Measurements from ENCODE around the gene TOR2A.
"Not testable (repeated sequence)": the region's sequence is repeated elsewhere in the genome, so short reads cannot be mapped to it uniquely, and the experiment has no call there.

Gene TOR2A

GRCh38 chr9:127762111-127762676 is 27.1 kb upstream of the TOR2A start:
- no peak overlapping the region for H3K27ac ChIP-seq (ENCODE audit: low read depth, low read length)

GRCh38 chr9:127761491-127761956 is 26.4 kb upstream of the TOR2A start:
- Histone ChIP-seq H3K27me3 (ENCODE audit: control insufficient read depth, insufficient read depth, low read length) (no peaks in the 10 kb centered on the region), H3K9ac (ENCODE audit: low read length) (no peak overlapping the region), H3K4me3 (ENCODE audit: low read length) (no peak overlapping the region), H3K36me3 (ENCODE audit: control insufficient read depth, insufficient read depth, low read length) (peaks cover 3% of the 10 kb centered on the region), H3K27ac (ENCODE audit: low read depth, low read length) (no peak overlapping the region), H3K4me1 (ENCODE audit: control insufficient read depth, insufficient read depth, low read length) (no peaks in the 10 kb centered on the region)

More at GRCh38 chr9:127762111-127762676, 27.1 kb upstream of the TOR2A start:
- H3K4me3 ChIP-seq (ENCODE audit: low read length) = no peak overlapping the region
- no peaks in the 10 kb centered on the region for H3K27me3 ChIP-seq (ENCODE audit: control insufficient read depth, insufficient read depth, low read length)
- H3K9ac ChIP-seq (ENCODE audit: low read length) = no peak overlapping the region
- peaks cover 3% of the 10 kb centered on the region for H3K36me3 ChIP-seq (ENCODE audit: control insufficient read depth, insufficient read depth, low read length)
- H3K4me1 ChIP-seq (ENCODE audit: control insufficient read depth, insufficient read depth, low read length) = no peaks in the 10 kb centered on the region

- Histone ChIP-seq H3K4me1 (ENCODE audit: control insufficient read depth, insufficient read depth, low read length) (no peaks in the 10 kb centered on the region), H3K9ac (ENCODE audit: low read length) (no peak overlapping the region), H3K27ac (ENCODE audit: low read depth, low read length) (no peak overlapping the region), H3K36me3 (ENCODE audit: control insufficient read depth, insufficient read depth, low read length) (peaks cover 3% of the 10 kb centered on the region), H3K27me3 (ENCODE audit: control insufficient read depth, insufficient read depth, low read length) (no peaks in the 10 kb centered on the region), H3K4me3 (ENCODE audit: low read length) (no peak overlapping the region)
Observed at GRCh38 chr9:127761061-127761460, 26.0 kb upstream of the TOR2A start.

GRCh38 chr9:127758843-127759242 is 23.7 kb upstream of the TOR2A start:
- Histone ChIP-seq H3K36me3 (ENCODE audit: control insufficient read depth, insufficient read depth, low read length) (peaks cover 3% of the 10 kb centered on the region), H3K27me3 (ENCODE audit: control insufficient read depth, insufficient read depth, low read length) (no peaks in the 10 kb centered on the region), H3K4me3 (ENCODE audit: low read length) (no peak overlapping the region), H3K9ac (ENCODE audit: low read length) (no peak overlapping the region), H3K4me1 (ENCODE audit: control insufficient read depth, insufficient read depth, low read length) (no peaks in the 10 kb centered on the region), H3K27ac (ENCODE audit: low read depth, low read length) (no peak overlapping the region)

- not testable (repeated sequence) for H3K27me3 ChIP-seq (ENCODE audit: control insufficient read depth, insufficient read depth, low read length); H3K36me3 ChIP-seq (ENCODE audit: control insufficient read depth, insufficient read depth, low read length); H3K4me1 ChIP-seq (ENCODE audit: control insufficient read depth, insufficient read depth, low read length); H3K9ac ChIP-seq (ENCODE audit: low read length); H3K27ac ChIP-seq (ENCODE audit: low read depth, low read length); H3K4me3 ChIP-seq (ENCODE audit: low read length)
Observed at GRCh38 chr9:127756776-127757175, 21.7 kb upstream of the TOR2A start.

GRCh38 chr9:127756233-127756632 is 21.1 kb upstream of the TOR2A start:
- Histone ChIP-seq H3K9ac (ENCODE audit: low read length) (no peak overlapping the region), H3K27me3 (ENCODE audit: control insufficient read depth, insufficient read depth, low read length) (no peaks in the 10 kb centered on the region), H3K36me3 (ENCODE audit: control insufficient read depth, insufficient read depth, low read length) (peaks cover 3% of the 10 kb centered on the region), H3K4me1 (ENCODE audit: control insufficient read depth, insufficient read depth, low read length) (no peaks in the 10 kb centered on the region), H3K27ac (ENCODE audit: low read depth, low read length) (no peak overlapping the region), H3K4me3 (ENCODE audit: low read length) (no peak overlapping the region)

- no peaks in the 10 kb centered on the region for H3K27me3 ChIP-seq (ENCODE audit: control insufficient read depth, insufficient read depth, low read length)
- no peak overlapping the region for H3K9ac ChIP-seq (ENCODE audit: low read length)
- no peak overlapping the region for H3K27ac ChIP-seq (ENCODE audit: low read depth, low read length)
- H3K36me3 ChIP-seq (ENCODE audit: control insufficient read depth, insufficient read depth, low read length) = peaks cover 6% of the 10 kb centered on the region
- no peaks in the 10 kb centered on the region for H3K4me1 ChIP-seq (ENCODE audit: control insufficient read depth, insufficient read depth, low read length)
- no peak overlapping the region for H3K4me3 ChIP-seq (ENCODE audit: low read length)
Observed at GRCh38 chr9:127755061-127756060, 20.3 kb upstream of the TOR2A start.

GRCh38 chr9:127754099-127755060 is 19.3 kb upstream of the TOR2A start:
- no peaks in the 10 kb centered on the region for H3K4me1 ChIP-seq (ENCODE audit: control insufficient read depth, insufficient read depth, low read length)
- no peak overlapping the region for H3K4me3 ChIP-seq (ENCODE audit: low read length)
- H3K9ac ChIP-seq (ENCODE audit: low read length) = no peak overlapping the region
- H3K36me3 ChIP-seq (ENCODE audit: control insufficient read depth, insufficient read depth, low read length) = peaks cover 6% of the 10 kb centered on the region
- no peaks in the 10 kb centered on the region for H3K27me3 ChIP-seq (ENCODE audit: control insufficient read depth, insufficient read depth, low read length)
- no peak overlapping the region for H3K27ac ChIP-seq (ENCODE audit: low read depth, low read length)

- H3K27ac ChIP-seq (ENCODE audit: low read depth, low read length) = no peak overlapping the region
- H3K27me3 ChIP-seq (ENCODE audit: control insufficient read depth, insufficient read depth, low read length) = no peaks in the 10 kb centered on the region
- H3K4me3 ChIP-seq (ENCODE audit: low read length) = no peak overlapping the region
- no peaks in the 10 kb centered on the region for H3K4me1 ChIP-seq (ENCODE audit: control insufficient read depth, insufficient read depth, low read length)
- peaks cover 6% of the 10 kb centered on the region for H3K36me3 ChIP-seq (ENCODE audit: control insufficient read depth, insufficient read depth, low read length)
- no peak overlapping the region for H3K9ac ChIP-seq (ENCODE audit: low read length)
Observed at GRCh38 chr9:127753622-127754021, 18.5 kb upstream of the TOR2A start.

- Histone ChIP-seq H3K36me3 (ENCODE audit: control insufficient read depth, insufficient read depth, low read length) (peaks cover 3% of the 10 kb centered on the region), H3K4me1 (ENCODE audit: control insufficient read depth, insufficient read depth, low read length) (no peaks in the 10 kb centered on the region), H3K9ac (ENCODE audit: low read length) (no peak overlapping the region), H3K27ac (ENCODE audit: low read depth, low read length) (no peak overlapping the region), H3K27me3 (ENCODE audit: control insufficient read depth, insufficient read depth, low read length) (no peaks in the 10 kb centered on the region), H3K4me3 (ENCODE audit: low read length) (no peak overlapping the region)
Observed at GRCh38 chr9:127753148-127753547, 18.1 kb upstream of the TOR2A start.

GRCh38 chr9:127751269-127752054 is 16.4 kb upstream of the TOR2A start:
- Histone ChIP-seq H3K4me3 (ENCODE audit: low read length) (no peak overlapping the region), H3K27me3 (ENCODE audit: control insufficient read depth, insufficient read depth, low read length) (no peaks in the 10 kb centered on the region), H3K27ac (ENCODE audit: low read depth, low read length) (no peak overlapping the region), H3K9ac (ENCODE audit: low read length) (no peak overlapping the region), H3K36me3 (ENCODE audit: control insufficient read depth, insufficient read depth, low read length) (peaks cover 3% of the 10 kb centered on the region), H3K4me1 (ENCODE audit: control insufficient read depth, insufficient read depth, low read length) (no peaks in the 10 kb centered on the region)

Measured in rectal smooth muscle tissue (tissue), 1 donor.